GM12873 (cell line): Measurements from ENCODE around the gene SDE2.

Experiments
- CTCF ChIP-seq: IDR thresholded peaks from 2 replicates; pipeline ENCODE4 v1.5.1; 2012; ENCODE audit warnings: low read depth, mild to moderate bottlenecking, moderate library complexity, low read length, control low read depth; ENCODE audit not compliant: insufficient read depth; ENCODE audit errors: missing control alignments

The SDE2 gene

GRCh38 chr1:225934711-225935110, 64.4 kb downstream of the SDE2 start:
- no peak for TF ChIP-seq CTCF

GRCh38 chr1:225933072-225933471, 66.1 kb downstream of the SDE2 start:
- TF ChIP-seq CTCF = no peak
